Measurements from ENCODE around the gene KIF18B. TPM values are rescaled to one million over a fixed set of nuclear protein-coding genes. Genes with fewer than 3 reads are reported as not detected.
A peak's percentile ranks its signal among the peaks of the same experiment; 100 is the strongest.

The KIF18B gene
- 1 to 10 TPM in 3 of 4 donors, under 1 TPM in 1; 0.82 to 7.6 (median 3.7) TPM for total RNA-seq

- 0 to 5% methylated on average over 6 to 51 of the region's 62 CpGs for WGBS, 2 donors (ENCODE audit: low coverage in 1 of 2)
- Histone ChIP-seq H3K36me3 (no peaks in the 10 kb centered on the region), H3K9me3 (no peaks in the 10 kb centered on the region), H3K27ac (peak within 1 kb of the TSS; percentile 61 to 74 (median 64)), H3K4me3 (peak within 1 kb of the TSS; percentile 9 to 72 (median 56)), H3K27me3 (no peaks in the 10 kb centered on the region), H3K4me1 (peaks cover 0 to 9% (median 6%) of the 10 kb centered on the region in 4 donors)
- TF ChIP-seq EP300 (IDR thresholded peaks at IDR 0.05; ENCODE audit: low read depth) (no peak), POLR2AphosphoS5 (IDR thresholded peaks at IDR 0.05) (peak; percentile 84 to 90 (median 85)), POLR2A (IDR thresholded peaks at IDR 0.05) (peak; percentile 71), CTCF (IDR thresholded peaks at IDR 0.05) (peak in 2 of 5 experiments; percentile 7 to 8)
- peak; percentile 91 for DNase-seq
- intact Hi-C loops (cut with DNase I; ENCODE audit: low total_unique reads), result no loop called here
- in situ Hi-C loops (cut with MboI; ENCODE audit: low pct_ligation_motif_present in 1 of 4, low pct_unique_long_range_greater_than_20kb in 1 of 4, low sequenced_read_pairs in 3 of 4), result no loop called here
Observed at GRCh38 chr17:44947461-44948314, at the start of gene KIF18B. KIF18B (minus strand) TSS chr17:44947773; CDS start chr17:44936344, 11,429 bp downstream.

GRCh38 chr17:44996304-44996703, 48.7 kb upstream of the KIF18B start:
- Histone ChIP-seq H3K4me1 (no peaks in the 10 kb centered on the region), H3K4me3 (no peak overlapping the region), H3K27ac (no peak overlapping the region), H3K9me3 (no peaks in the 10 kb centered on the region), H3K27me3 (no peaks in the 10 kb centered on the region), H3K36me3 (no peaks in the 10 kb centered on the region)
- 20 to 77% methylated on average over 1 to 10 of the region's 10 CpGs for WGBS, 2 donors (ENCODE audit: low coverage in 1 of 2)
- TF ChIP-seq CTCF (IDR thresholded peaks at IDR 0.05) (no peak), POLR2AphosphoS5 (IDR thresholded peaks at IDR 0.05) (no peak), EP300 (IDR thresholded peaks at IDR 0.05; ENCODE audit: low read depth) (no peak), POLR2A (IDR thresholded peaks at IDR 0.05) (no peak)
- in situ Hi-C loops (cut with MboI; ENCODE audit: low pct_ligation_motif_present in 1 of 4, low pct_unique_long_range_greater_than_20kb in 1 of 4, low sequenced_read_pairs in 3 of 4) (no loop called here), intact Hi-C loops (cut with DNase I; ENCODE audit: low total_unique reads) (no loop called here)
- DNase-seq, result no peak

- Histone ChIP-seq H3K27ac (no peak overlapping the region), H3K9me3 (no peaks in the 10 kb centered on the region), H3K27me3 (no peaks in the 10 kb centered on the region), H3K4me1 (no peaks in the 10 kb centered on the region), H3K4me3 (no peak overlapping the region), H3K36me3 (no peaks in the 10 kb centered on the region)
- 53% methylated on average over 11 of the region's 11 CpGs; no CpG with 5 or more reads in 1 of the 2 donors for WGBS, 2 donors (ENCODE audit: low coverage in 1 of 2)
- intact Hi-C loops (cut with DNase I; ENCODE audit: low total_unique reads), result no loop called here
- DNase-seq, result no peak
- TF ChIP-seq EP300 (IDR thresholded peaks at IDR 0.05; ENCODE audit: low read depth) (no peak), POLR2AphosphoS5 (IDR thresholded peaks at IDR 0.05) (no peak), POLR2A (IDR thresholded peaks at IDR 0.05) (no peak), CTCF (IDR thresholded peaks at IDR 0.05) (no peak)
- in situ Hi-C loops (cut with MboI; ENCODE audit: low pct_ligation_motif_present in 1 of 4, low pct_unique_long_range_greater_than_20kb in 1 of 4, low sequenced_read_pairs in 3 of 4), result no loop called here
Observed at GRCh38 chr17:44995436-44996001, 47.9 kb upstream of the KIF18B start.

- TF ChIP-seq EP300 (IDR thresholded peaks at IDR 0.05; ENCODE audit: low read depth), result no peak
- Histone ChIP-seq H3K4me3 (no peak overlapping the region), H3K9me3 (no peaks in the 10 kb centered on the region), H3K27me3 (peaks cover 21% of the 10 kb centered on the region), H3K27ac (no peak overlapping the region), H3K36me3 (no peaks in the 10 kb centered on the region), H3K4me1 (peaks cover 0 to 7% (median 4%) of the 10 kb centered on the region in 4 donors)
- intact Hi-C loops (cut with DNase I; ENCODE audit: low total_unique reads) (no loop called here), in situ Hi-C loops (cut with MboI; ENCODE audit: low pct_ligation_motif_present in 1 of 4, low pct_unique_long_range_greater_than_20kb in 1 of 4, low sequenced_read_pairs in 3 of 4) (no loop called here)
- WGBS, 2 donors (ENCODE audit: low coverage in 1 of 2), result 60 to 81% methylated on average over 1 to 5 of the region's 5 CpGs
- DNase-seq, result no peak
Observed at GRCh38 chr17:44992242-44992939, 44.8 kb upstream of the KIF18B start.
